Panc1 (cell line): ENCODE data around the gene ARMC2. TPM values are rescaled to one million over a fixed set of nuclear protein-coding genes. Genes with fewer than 3 reads are reported as not detected.
"Not testable (repeated sequence)": the region's sequence is repeated elsewhere in the genome, so short reads cannot be mapped to it uniquely, and the experiment has no call there.

Source experiments
- ATAC-seq: fragments of 200-7000 bp; cut with Tn5 transposase; 2 replicates; pipeline ENCODE4 v1.9.1; 2020; ENCODE audit warnings: mild to moderate bottlenecking, moderate library complexity
- BruUV-seq: library from RNA; stranded (reverse); fragments of 400-500 nt; replicated peaks from 2 replicates; lab custom pipeline; 2021; lab: Mats Ljungman, UMichigan
- CTCF ChIA-PET: fragments of 300-600 bp; sonication (Branson Sonifier 250); formaldehyde crosslinking; loops from one replicate; lab custom pipeline; 2022; ENCODE audit warnings: antibody characterized with exemption; lab: Charles Lee
- POLR2A ChIA-PET: fragments of 300-600 bp; sonication (Branson Sonifier 250); formaldehyde crosslinking; loops from one replicate; lab custom pipeline; 2022; ENCODE audit warnings: antibody characterized with exemption; lab: Charles Lee
- DNase-seq: peaks from one replicate; pipeline ENCODE4 v3.0.0-alpha.2; 2010; ENCODE audit warnings: low read depth, low spot score
- H3K27ac ChIP-seq: 2 replicates; pipeline ENCODE4 v1.5.1; 2011; ENCODE audit warnings: mild to moderate bottlenecking, low read length, inconsistent platforms
- H3K27me3 ChIP-seq: fragments of 200-500 bp; sonication (Bioruptor generic); 2 replicates; pipeline ENCODE4 v1.6.0; 2014; ENCODE audit warnings: low read length, inconsistent platforms; ENCODE audit not compliant: control insufficient read depth, insufficient read depth
- H3K36me3 ChIP-seq: fragments of 200-500 bp; sonication (Bioruptor generic); 2 replicates; pipeline ENCODE4 v1.5.1; 2014; ENCODE audit warnings: inconsistent platforms, mild to moderate bottlenecking, low read length, moderate library complexity; ENCODE audit not compliant: control insufficient read depth, insufficient read depth
- H3K4me1 ChIP-seq: 2 replicates; pipeline ENCODE4 v1.5.1; 2011; ENCODE audit warnings: inconsistent platforms, mild to moderate bottlenecking, low read length, moderate library complexity; ENCODE audit not compliant: control insufficient read depth, insufficient read depth
- H3K4me3 ChIP-seq, 2 experiments: 2 replicates each; pipeline ENCODE4 v1.5.1; 2011 to 2012; ENCODE audit warnings: low read depth in 2 of 2, low read length in 2 of 2, mild to moderate bottlenecking in 2 of 2, inconsistent platforms in 1 of 2, moderate library complexity in 1 of 2
- H3K9me3 ChIP-seq: fragments of 200-500 bp; sonication (Bioruptor generic); 2 replicates; pipeline ENCODE4 v1.5.1; 2014; ENCODE audit warnings: low read depth, mild to moderate bottlenecking, inconsistent platforms, low read length, moderate library complexity; ENCODE audit not compliant: control insufficient read depth, insufficient read depth
- CTCF ChIP-seq: fragments of 450-650 bp; IDR thresholded peaks from 2 replicates; pipeline ENCODE4 v1.5.1; 2017; ENCODE audit warnings: mild to moderate bottlenecking
- POLR2AphosphoS5 ChIP-seq: IDR thresholded peaks from 2 replicates; pipeline ENCODE4 v1.6.1; 2012; ENCODE audit warnings: mild to moderate bottlenecking, low read depth, low read length, moderate library complexity
- REST ChIP-seq, 2 experiments: IDR thresholded peaks; 2 replicates each; pipeline ENCODE4 v1.6.1; 2011 to 2012; ENCODE audit warnings: low read depth in 2 of 2, control low read depth in 1 of 2, low read length in 1 of 2, mild to moderate bottlenecking in 1 of 2, moderate library complexity in 1 of 2; ENCODE audit not compliant: insufficient read depth in 1 of 2
- SIN3A ChIP-seq: IDR thresholded peaks from 2 replicates; pipeline ENCODE4 v1.6.1; 2012; ENCODE audit warnings: low read depth, mild to moderate bottlenecking, low read length, moderate library complexity, borderline replicate concordance; ENCODE audit not compliant: insufficient read depth
- TCF7L2 ChIP-seq: IDR thresholded peaks from 2 replicates; pipeline ENCODE4 v1.6.1; 2011; ENCODE audit warnings: mild to moderate bottlenecking, low read depth, low read length, inconsistent platforms
- in situ Hi-C: cut with HindIII; loops from 2 replicates; pipeline ENCODE4 v1.10.0; 2016; ENCODE audit warnings: low sequenced_read_pairs, low pct_unique_long_range_greater_than_20kb
- intact Hi-C: fragments of 100-400 bp; cut with micrococcal nuclease; formaldehyde crosslinking; loops from one replicate; pipeline ENCODE4 v1.10.0; 2022; ENCODE audit not compliant: unreplicated experiment
- total RNA-seq: library from RNA; stranded (reverse); gene quantifications from one replicate; pipeline ENCODE4 v1.2.1, GENCODE V29; 2021; ENCODE audit not compliant: unreplicated experiment

The ARMC2 gene
- total RNA-seq, 1 experiment from 2014 or later = 9.3 TPM

DNA sequence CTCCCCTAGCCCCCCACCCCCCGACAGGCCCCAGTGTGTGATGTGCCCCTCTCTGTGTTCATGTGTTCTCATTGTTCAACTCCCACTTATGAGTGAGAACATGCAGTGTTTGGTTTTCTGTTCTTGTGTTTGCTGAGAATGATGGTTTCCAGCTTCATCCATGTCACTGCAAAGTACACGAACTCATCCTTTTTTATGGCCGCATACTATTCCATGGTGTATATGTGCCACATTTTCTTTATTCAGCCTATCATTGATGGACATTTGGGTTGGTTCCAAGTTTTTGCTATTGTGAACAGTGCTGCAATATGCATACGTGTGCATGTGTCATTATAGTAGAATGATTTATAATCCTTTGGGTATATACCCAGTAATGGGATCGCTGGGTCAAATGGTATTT lies 42.7 kb downstream of the ARMC2 start:
- H3K36me3 ChIP-seq, H3K27ac ChIP-seq, DNase-seq, BruUV-seq, H3K4me3 ChIP-seq, H3K27me3 ChIP-seq, ATAC-seq, CTCF ChIA-PET, H3K9me3 ChIP-seq, H3K4me1 ChIP-seq, POLR2A ChIA-PET, in situ Hi-C loops: not testable (repeated sequence)
- intact Hi-C loops = loop anchor here (5.0 kb wide), 1 partner anchor 54 kb away; no protein-coding TSS in a partner anchor

- ATAC-seq = no peak
- H3K36me3 ChIP-seq = no peaks in the 10 kb centered on the region
- H3K27ac ChIP-seq = no peak overlapping the region
- TF ChIP-seq CTCF (no peak), TCF7L2 (no peak), SIN3A (no peak), POLR2AphosphoS5 (no peak)
- ChIA-PET CTCF (no interaction called here), POLR2A (no interaction called here)
- no peaks in the 10 kb centered on the region for H3K9me3 ChIP-seq
- no peak overlapping the region for H3K4me3 ChIP-seq
- no peaks in the 10 kb centered on the region for H3K4me1 ChIP-seq
- intact Hi-C loops (no loop called here), in situ Hi-C loops (no loop called here)
- no peak for DNase-seq
- no TSS peak for BruUV-seq
- H3K27me3 ChIP-seq = no peaks in the 10 kb centered on the region
Measured at GRCh38 chr6:108895571-108895970, 47.3 kb downstream of the ARMC2 start.

GRCh38 chr6:108896111-108896661 lies 48.0 kb downstream of the ARMC2 start:
- TF ChIP-seq SIN3A = no peak
- TF ChIP-seq CTCF = no peak
- no peak for TF ChIP-seq TCF7L2
- no peak for TF ChIP-seq REST (IDR thresholded peaks at IDR 0.05; ENCODE audit: insufficient read depth in 1 of 2, low read depth in 2 of 2, low read length in 1 of 2)
- no peak for TF ChIP-seq POLR2AphosphoS5
- POLR2A ChIA-PET = no interaction called here
- in situ Hi-C loops = no loop called here
- H3K4me1 ChIP-seq = no peaks in the 10 kb centered on the region
- no peaks in the 10 kb centered on the region for H3K36me3 ChIP-seq
- intact Hi-C loops = no loop called here
- BruUV-seq = no TSS peak
- DNase-seq = no peak
- H3K9me3 ChIP-seq = no peaks in the 10 kb centered on the region
- no peak overlapping the region for H3K4me3 ChIP-seq
- no peaks in the 10 kb centered on the region for H3K27me3 ChIP-seq
- no peak for ATAC-seq
- H3K27ac ChIP-seq = no peak overlapping the region
- CTCF ChIA-PET = no interaction called here
